ENCODE measurements around the gene GLCE. TPM values are rescaled to one million over a fixed set of nuclear protein-coding genes. Genes with fewer than 3 reads are reported as not detected.
A peak's percentile ranks its signal among the peaks of the same experiment; 100 is the strongest.

The GLCE gene
- total RNA-seq, 1 donor from 2014 or later = 9.9 TPM

DNA sequence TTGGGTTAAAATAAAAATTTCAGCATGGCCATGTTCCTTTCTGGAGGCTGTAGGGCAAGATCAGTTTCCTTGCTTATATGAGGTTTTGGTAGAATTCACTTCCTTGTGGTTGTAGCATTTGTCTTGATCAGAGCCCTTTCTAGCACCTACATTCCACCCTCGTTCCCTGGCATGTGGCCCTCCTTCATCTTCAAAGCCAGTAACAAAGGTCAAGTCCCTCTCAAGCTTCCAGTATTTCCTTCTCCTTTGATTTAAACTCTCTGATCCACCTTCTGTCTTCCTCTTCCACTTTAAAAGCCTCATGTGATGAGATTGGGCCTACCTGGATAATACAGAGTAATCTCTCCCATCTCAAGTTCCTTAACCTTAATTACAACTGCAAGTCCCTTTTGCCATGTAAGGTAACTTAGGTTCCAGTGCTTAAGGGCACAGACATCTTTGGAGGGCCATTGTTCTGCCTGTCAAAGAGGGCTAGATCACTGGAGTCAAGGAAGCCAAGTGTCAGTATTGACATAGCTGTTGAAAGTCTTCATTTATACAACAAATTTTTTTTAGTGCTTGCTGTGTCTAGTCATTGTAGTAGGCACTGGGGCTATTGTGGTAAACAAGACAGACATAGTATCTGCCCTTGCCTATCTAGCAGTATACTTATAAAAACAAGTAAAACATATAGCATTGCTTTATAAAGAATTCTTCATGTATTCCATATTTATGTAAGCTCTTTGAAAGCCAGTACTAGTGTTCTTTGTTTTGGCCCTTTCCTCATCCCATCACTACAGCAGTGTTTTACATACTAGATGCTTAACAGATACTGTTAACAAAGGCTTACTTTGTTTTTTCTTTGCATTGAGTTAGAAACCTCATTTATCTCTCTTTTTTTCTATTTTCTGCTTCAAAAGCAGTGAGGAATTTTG lies 40.7 kb downstream of the GLCE start:
- no peaks in the 10 kb centered on the region for H3K27me3 Mint-ChIP-seq (ENCODE audit: low read depth)
- TF ChIP-seq, protein P1, sequence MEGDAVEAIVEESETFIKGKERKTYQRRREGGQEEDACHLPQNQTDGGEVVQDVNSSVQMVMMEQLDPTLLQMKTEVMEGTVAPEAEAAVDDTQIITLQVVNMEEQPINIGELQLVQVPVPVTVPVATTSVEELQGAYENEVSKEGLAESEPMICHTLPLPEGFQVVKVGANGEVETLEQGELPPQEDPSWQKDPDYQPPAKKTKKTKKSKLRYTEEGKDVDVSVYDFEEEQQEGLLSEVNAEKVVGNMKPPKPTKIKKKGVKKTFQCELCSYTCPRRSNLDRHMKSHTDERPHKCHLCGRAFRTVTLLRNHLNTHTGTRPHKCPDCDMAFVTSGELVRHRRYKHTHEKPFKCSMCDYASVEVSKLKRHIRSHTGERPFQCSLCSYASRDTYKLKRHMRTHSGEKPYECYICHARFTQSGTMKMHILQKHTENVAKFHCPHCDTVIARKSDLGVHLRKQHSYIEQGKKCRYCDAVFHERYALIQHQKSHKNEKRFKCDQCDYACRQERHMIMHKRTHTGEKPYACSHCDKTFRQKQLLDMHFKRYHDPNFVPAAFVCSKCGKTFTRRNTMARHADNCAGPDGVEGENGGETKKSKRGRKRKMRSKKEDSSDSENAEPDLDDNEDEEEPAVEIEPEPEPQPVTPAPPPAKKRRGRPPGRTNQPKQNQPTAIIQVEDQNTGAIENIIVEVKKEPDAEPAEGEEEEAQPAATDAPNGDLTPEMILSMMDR (IDR thresholded peaks at IDR 0.05) = no peak
- no peak overlapping the region for H3K27ac Mint-ChIP-seq (ENCODE audit: unreplicated experiment)
- H3K9me3 Mint-ChIP-seq (ENCODE audit: low read depth) = no peaks in the 10 kb centered on the region
- H3K4me3 Mint-ChIP-seq (ENCODE audit: unreplicated experiment) = no peak overlapping the region
- no peaks in the 10 kb centered on the region for H3K4me1 Mint-ChIP-seq (ENCODE audit: low read depth)
- DNase-seq (ENCODE audit: low spot score) = no peak
- H3K36me3 Mint-ChIP-seq (ENCODE audit: low read depth) = no peaks in the 10 kb centered on the region

DNA sequence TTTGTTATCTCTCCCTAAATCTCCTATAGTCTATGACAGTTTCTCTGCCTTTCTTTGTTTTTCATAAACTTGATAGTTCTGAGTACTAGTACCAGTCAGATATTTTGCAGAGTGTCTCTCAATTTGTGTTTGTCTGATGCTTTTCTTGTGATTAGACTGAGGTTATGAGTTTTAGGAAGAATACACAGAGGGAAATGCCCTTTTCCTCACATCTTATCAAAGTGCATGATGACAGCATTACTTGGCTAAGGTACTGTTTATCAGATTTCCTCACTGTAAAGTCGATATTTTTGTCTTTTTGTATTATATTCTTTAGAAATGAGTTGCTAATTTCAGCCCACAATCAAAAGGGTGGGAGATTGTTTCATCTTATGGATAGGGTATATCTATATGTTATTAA lies 45.6 kb downstream of the GLCE start:
- TF ChIP-seq, protein P1 (IDR thresholded peaks at IDR 0.05) = no peak
- DNase-seq (ENCODE audit: low spot score) = no peak
- Mint-ChIP-seq H3K4me1 (ENCODE audit: low read depth) (no peaks in the 10 kb centered on the region), H3K4me3 (ENCODE audit: unreplicated experiment) (no peak overlapping the region), H3K27me3 (ENCODE audit: low read depth) (no peaks in the 10 kb centered on the region), H3K36me3 (ENCODE audit: low read depth) (no peaks in the 10 kb centered on the region), H3K27ac (ENCODE audit: unreplicated experiment) (no peak overlapping the region), H3K9me3 (ENCODE audit: low read depth) (peaks cover 3% of the 10 kb centered on the region)

DNA sequence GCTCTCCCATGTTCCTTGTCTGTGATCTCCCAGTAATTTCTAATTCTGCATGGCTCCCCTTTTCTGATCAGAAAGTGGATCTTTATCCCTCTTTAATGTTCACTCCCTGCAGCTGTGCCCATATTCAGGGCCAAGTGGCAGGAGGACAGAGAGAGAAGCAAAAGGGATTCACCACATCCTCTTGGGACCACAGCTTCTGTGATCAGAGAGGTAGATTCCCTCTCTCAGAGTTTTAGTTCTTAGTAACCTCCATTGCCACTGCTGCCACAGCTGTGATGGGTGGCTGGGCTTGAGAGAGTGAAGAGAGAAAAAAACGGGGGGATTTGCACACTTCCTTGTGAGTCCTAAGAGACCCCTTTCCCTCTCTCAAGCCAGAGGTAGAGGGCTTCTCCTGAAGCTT lies 49.2 kb downstream of the GLCE start:
- no peak overlapping the region for H3K27ac Mint-ChIP-seq (ENCODE audit: unreplicated experiment)
- H3K4me3 Mint-ChIP-seq (ENCODE audit: unreplicated experiment) = no peak overlapping the region
- TF ChIP-seq, protein P1 (IDR thresholded peaks at IDR 0.05) = no peak

DNA sequence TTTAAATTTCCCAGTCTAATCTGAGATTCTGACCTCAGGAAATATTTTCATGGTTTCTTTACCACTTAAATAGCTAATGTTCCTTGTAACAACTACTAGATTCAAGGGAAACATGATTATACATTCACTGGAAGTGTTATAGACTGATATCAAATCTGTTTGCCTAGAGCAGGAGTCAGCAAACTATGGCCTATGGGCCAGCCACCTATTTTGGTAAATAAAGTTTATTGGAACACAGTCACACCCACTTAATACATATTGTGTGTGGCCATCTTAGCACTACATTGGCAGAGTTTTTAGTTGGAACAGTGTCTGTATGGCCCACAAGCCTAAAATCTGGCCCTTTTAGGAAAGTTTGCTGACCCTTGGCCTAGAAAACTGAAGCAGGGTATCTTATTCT lies 50.1 kb downstream of the GLCE start:
- Mint-ChIP-seq H3K4me1 (ENCODE audit: low read depth) (peaks cover 2% of the 10 kb centered on the region), H3K27ac (ENCODE audit: unreplicated experiment) (no peak overlapping the region), H3K36me3 (ENCODE audit: low read depth) (no peaks in the 10 kb centered on the region), H3K9me3 (ENCODE audit: low read depth) (peaks cover 3% of the 10 kb centered on the region), H3K27me3 (ENCODE audit: low read depth) (no peaks in the 10 kb centered on the region), H3K4me3 (ENCODE audit: unreplicated experiment) (no peak overlapping the region)
- no peak for DNase-seq (ENCODE audit: low spot score)
- TF ChIP-seq, protein P1 (IDR thresholded peaks at IDR 0.05) = no peak

More for the DNA sequence above, 49.2 kb downstream of the GLCE start:
- H3K36me3 Mint-ChIP-seq (ENCODE audit: low read depth) = no peaks in the 10 kb centered on the region
- DNase-seq (ENCODE audit: low spot score) = no peak
- H3K4me1 Mint-ChIP-seq (ENCODE audit: low read depth) = peaks cover 2% of the 10 kb centered on the region
- no peaks in the 10 kb centered on the region for H3K27me3 Mint-ChIP-seq (ENCODE audit: low read depth)
- H3K9me3 Mint-ChIP-seq (ENCODE audit: low read depth) = peaks cover 3% of the 10 kb centered on the region

DNA sequence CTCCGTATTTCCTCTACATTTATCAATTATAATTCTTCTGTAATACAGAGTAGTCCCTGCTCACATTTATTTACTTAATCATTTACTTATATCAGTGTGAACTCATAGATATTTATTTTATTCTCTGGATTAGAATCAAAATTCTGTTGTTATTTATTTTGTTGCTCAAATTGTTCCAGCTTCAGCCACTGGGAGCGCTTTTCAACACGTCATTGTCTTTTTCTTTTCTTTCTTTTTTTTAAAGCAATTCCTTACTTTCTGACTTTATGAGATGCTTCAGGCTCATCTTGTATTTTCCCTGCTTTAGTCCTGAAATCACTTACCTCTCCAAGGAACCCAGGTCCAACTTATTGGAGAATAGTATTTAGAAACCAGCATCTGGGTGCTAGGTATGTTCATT lies 53.4 kb downstream of the GLCE start:
- H3K4me3 Mint-ChIP-seq (ENCODE audit: unreplicated experiment) = no peak overlapping the region
- no peaks in the 10 kb centered on the region for H3K36me3 Mint-ChIP-seq (ENCODE audit: low read depth)
- peaks cover 2% of the 10 kb centered on the region for H3K4me1 Mint-ChIP-seq (ENCODE audit: low read depth)
- no peak overlapping the region for H3K27ac Mint-ChIP-seq (ENCODE audit: unreplicated experiment)
- TF ChIP-seq, protein P1 (IDR thresholded peaks at IDR 0.05) = peak; percentile 35
- no peak for DNase-seq (ENCODE audit: low spot score)
- H3K27me3 Mint-ChIP-seq (ENCODE audit: low read depth) = no peaks in the 10 kb centered on the region
- no peaks in the 10 kb centered on the region for H3K9me3 Mint-ChIP-seq (ENCODE audit: low read depth)
